Sigmoid colon (tissue), 7 donors: Measurements from ENCODE around the gene STRAP. TPM values are rescaled to one million over a fixed set of nuclear protein-coding genes. Genes with fewer than 3 reads are reported as not detected.

Experiments
- DNase-seq: peaks from one replicate; pipeline ENCODE4 v3.0.0-alpha.2; 2019
- H3K27ac ChIP-seq, 4 donors: fragments of 200-600 bp; sonication (generic); one replicate each; pipeline ENCODE4 v1.5.1; 2016 to 2019; ENCODE audit warnings: mild to moderate bottlenecking in 1 of 4
- H3K27me3 ChIP-seq, 3 donors: fragments of 200-600 bp; sonication (generic); one replicate each; pipeline ENCODE4 v1.5.1; 2019; ENCODE audit warnings: mild to moderate bottlenecking in 1 of 3
- H3K36me3 ChIP-seq, 4 donors: fragments of 200-600 bp; sonication (generic); one replicate each; pipeline ENCODE4 v1.5.1; 2016 to 2019
- H3K4me1 ChIP-seq, 4 donors: fragments of 200-600 bp; sonication (generic); one replicate each; pipeline ENCODE4 v1.5.1; 2017 to 2019
- H3K4me3 ChIP-seq, 4 donors: fragments of 200-600 bp; sonication (generic); one replicate each; pipeline ENCODE4 v1.5.1; 2017 to 2019; ENCODE audit warnings: mild to moderate bottlenecking in 2 of 4, moderate library complexity in 1 of 4
- H3K9me3 ChIP-seq, 4 donors: fragments of 200-600 bp in 3 of 4; sonication (generic) in 3 of 4; one replicate each; pipeline versions ENCODE4 v1.5.1 to v1.6.1; 2013 to 2019
- CTCF ChIP-seq, 4 experiments: fragments of 450-650 bp in 3 of 4; fragments of 200-600 bp in 1 of 4; IDR thresholded peaks; one replicate each; pipeline ENCODE4 v1.5.1; 2016 to 2019; ENCODE audit warnings: antibody characterized with exemption in 4 of 4, mild to moderate bottlenecking in 3 of 4, moderate library complexity in 2 of 4
- EP300 ChIP-seq, 4 donors: sonication (generic); formaldehyde crosslinking; IDR thresholded peaks; one replicate each; pipeline ENCODE4 v1.6.1; 2017; ENCODE audit warnings: antibody characterized with exemption in 4 of 4
- POLR2A ChIP-seq, 2 donors: fragments of 450-650 bp; IDR thresholded peaks; one replicate each; pipeline ENCODE4 v1.6.1; 2016; ENCODE audit warnings: antibody characterized with exemption in 2 of 2, mild to moderate bottlenecking in 2 of 2, moderate library complexity in 2 of 2
- POLR2AphosphoS5 ChIP-seq, 4 donors: sonication (generic); formaldehyde crosslinking; IDR thresholded peaks; one replicate each; pipeline ENCODE4 v1.6.1; 2017; ENCODE audit warnings: antibody characterized with exemption in 4 of 4
- WGBS, 2 donors: extraction: QIAGEN DNeasy Blood & Tissue Kit; methylation state at CpG; one replicate each; pipeline ENCODE4 v1.1.7; 2013; 5-methylcytosine and 5-hydroxymethylcytosine counted together
- intact Hi-C: fragments of 100-400 bp; cut with DNase I; formaldehyde crosslinking; loops from one replicate; pipeline ENCODE4 v1.15.1; 2023
- polyA plus RNA-seq, 3 donors: library from polyadenylated mRNA; stranded (reverse); fragments of 200-250 nt; gene quantifications; one replicate each; pipeline ENCODE4 v1.2.3, GENCODE V29; 2013
- total RNA-seq, 4 donors: library from RNA; depleted of rRNA; stranded (reverse); fragments of >200 nt; gene quantifications; one replicate each; pipeline ENCODE4 v1.1.0, GENCODE V29; 2016
- donor health status: healthy with polysubstance abuse.
- donor health status: Bipolar disorder and iron deficiency.
- donor health status: healthy.

Gene STRAP
- total and polyA plus RNA-seq, 7 donors: 52.8 to 109 (median 68.5) TPM

- Histone ChIP-seq H3K4me1 (peaks cover 0 to 7% (median 4%) of the 10 kb centered on the region in 4 donors), H3K27me3 (no peaks in the 10 kb centered on the region), H3K36me3 (no peaks in the 10 kb centered on the region), H3K9me3 (no peaks in the 10 kb centered on the region), H3K4me3 (no peak overlapping the region), H3K27ac (no peak overlapping the region)
- intact Hi-C loops: no loop called here
- no peak for TF ChIP-seq POLR2A (IDR thresholded peaks at IDR 0.05)
- no peak for TF ChIP-seq POLR2AphosphoS5 (IDR thresholded peaks at IDR 0.05)
- WGBS, 2 donors: 76 to 88% methylated on average over 3 of the region's 3 CpGs
- DNase-seq: no peak
Measured at GRCh38 chr12:15851919-15852318, 30.3 kb upstream of the STRAP start.

DNA sequence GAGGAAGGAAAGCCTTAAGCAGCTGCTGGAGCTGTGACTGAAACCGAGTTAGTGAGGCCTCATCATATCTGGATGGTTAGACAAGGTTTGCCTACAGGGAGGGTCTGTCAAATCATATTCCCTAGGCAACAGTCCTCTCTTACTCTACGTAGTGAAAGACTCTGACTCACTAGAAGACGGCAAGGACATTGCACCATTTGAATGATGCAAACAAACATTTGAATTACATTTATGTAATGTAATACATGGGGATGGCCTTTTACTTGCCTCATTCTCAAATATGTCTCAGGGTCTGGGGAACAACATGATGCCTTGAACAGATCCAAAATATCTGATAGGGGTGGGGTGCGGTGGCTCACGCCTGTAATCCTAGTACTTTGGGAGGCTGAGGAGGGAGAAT lies 29.8 kb upstream of the STRAP start:
- intact Hi-C loops: no loop called here
- 90% methylated on average over 5 of the region's 5 CpGs for WGBS, 2 donors
- H3K9me3 ChIP-seq: no peaks in the 10 kb centered on the region
- peaks cover 0 to 7% (median 4%) of the 10 kb centered on the region in 4 donors for H3K4me1 ChIP-seq
- DNase-seq: no peak
- TF ChIP-seq CTCF (IDR thresholded peaks at IDR 0.05): no peak
- TF ChIP-seq POLR2AphosphoS5 (IDR thresholded peaks at IDR 0.05): no peak
- TF ChIP-seq EP300 (IDR thresholded peaks at IDR 0.05): no peak
- no peak for TF ChIP-seq POLR2A (IDR thresholded peaks at IDR 0.05)
- H3K36me3 ChIP-seq: no peaks in the 10 kb centered on the region
- H3K27ac ChIP-seq: no peak overlapping the region
- no peak overlapping the region for H3K4me3 ChIP-seq
- H3K27me3 ChIP-seq: no peaks in the 10 kb centered on the region

GRCh38 chr12:15853877-15854276 lies 28.3 kb upstream of the STRAP start:
- TF ChIP-seq EP300 (IDR thresholded peaks at IDR 0.05) (no peak), POLR2AphosphoS5 (IDR thresholded peaks at IDR 0.05) (no peak), POLR2A (IDR thresholded peaks at IDR 0.05) (no peak), CTCF (IDR thresholded peaks at IDR 0.05) (no peak)
- no peak overlapping the region for H3K4me3 ChIP-seq
- WGBS, 2 donors: 84 to 90% methylated on average over 4 of the region's 4 CpGs
- no peak for DNase-seq
- no peaks in the 10 kb centered on the region for H3K36me3 ChIP-seq
- H3K9me3 ChIP-seq: no peaks in the 10 kb centered on the region
- H3K27ac ChIP-seq: no peak overlapping the region
- intact Hi-C loops: no loop called here
- peaks cover 0 to 7% (median 4%) of the 10 kb centered on the region in 4 donors for H3K4me1 ChIP-seq
- H3K27me3 ChIP-seq: no peaks in the 10 kb centered on the region

- peaks cover 0 to 7% (median 4%) of the 10 kb centered on the region in 4 donors for H3K4me1 ChIP-seq
- H3K27me3 ChIP-seq: no peaks in the 10 kb centered on the region
- no peaks in the 10 kb centered on the region for H3K36me3 ChIP-seq
- DNase-seq: no peak
- 85 to 93% methylated on average over 1 of the region's 1 CpG for WGBS, 2 donors
- no peak overlapping the region for H3K4me3 ChIP-seq
- H3K27ac ChIP-seq: no peak overlapping the region
- H3K9me3 ChIP-seq: no peaks in the 10 kb centered on the region
- intact Hi-C loops: no loop called here
- TF ChIP-seq POLR2A (IDR thresholded peaks at IDR 0.05): no peak
- TF ChIP-seq CTCF (IDR thresholded peaks at IDR 0.05): no peak
- no peak for TF ChIP-seq POLR2AphosphoS5 (IDR thresholded peaks at IDR 0.05)
- no peak for TF ChIP-seq EP300 (IDR thresholded peaks at IDR 0.05)
Measured at GRCh38 chr12:15854916-15855315, 27.3 kb upstream of the STRAP start.

DNA sequence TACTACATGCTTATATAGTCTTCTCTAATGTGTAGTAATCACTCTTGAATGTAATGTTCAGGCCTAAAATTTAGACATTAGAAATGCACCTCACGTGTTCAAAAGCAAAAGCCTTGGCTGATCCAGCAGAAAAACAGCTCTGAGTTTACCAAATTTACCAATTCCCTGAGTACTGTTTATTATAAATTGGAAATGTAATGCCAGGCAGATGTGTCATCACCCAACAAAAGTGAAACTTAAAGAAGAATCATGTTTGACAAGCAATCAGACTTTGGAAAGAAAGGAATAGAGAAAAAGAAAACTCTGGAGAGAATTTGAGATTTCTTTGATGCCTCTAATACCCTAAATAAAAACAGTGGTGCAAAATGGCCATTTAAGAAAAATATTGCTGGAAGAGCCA lies 26.5 kb upstream of the STRAP start:
- H3K9me3 ChIP-seq: no peaks in the 10 kb centered on the region
- 67 to 75% methylated on average over 1 of the region's 1 CpG for WGBS, 2 donors

More for the DNA sequence above, 26.5 kb upstream of the STRAP start:
- DNase-seq: no peak
- intact Hi-C loops: loop anchor here (1.0 to 2.0 kb wide), 2 partner anchors 265 to 581 kb away; no protein-coding TSS in a partner anchor
- Histone ChIP-seq H3K27me3 (no peaks in the 10 kb centered on the region), H3K4me3 (no peak overlapping the region), H3K36me3 (no peaks in the 10 kb centered on the region), H3K4me1 (peaks cover 0 to 7% (median 4%) of the 10 kb centered on the region in 4 donors), H3K27ac (no peak overlapping the region)
- TF ChIP-seq POLR2AphosphoS5 (IDR thresholded peaks at IDR 0.05): no peak
- TF ChIP-seq EP300 (IDR thresholded peaks at IDR 0.05): no peak
- no peak for TF ChIP-seq CTCF (IDR thresholded peaks at IDR 0.05)
- TF ChIP-seq POLR2A (IDR thresholded peaks at IDR 0.05): no peak
